Muscle of back (tissue), 11 donors: ENCODE data around the gene SH2D2A. TPM values are rescaled to one million over a fixed set of nuclear protein-coding genes. Genes with fewer than 3 reads are reported as not detected.
"Not testable (repeated sequence)": the region's sequence is repeated elsewhere in the genome, so short reads cannot be mapped to it uniquely, and the experiment has no call there.

Source experiments
- DNase-seq, 3 donors: peaks; one replicate each; pipeline versions ENCODE4 v3.0.0 to v3.0.0-alpha.2; 2013
- polyA plus RNA-seq, 10 donors: library from polyadenylated mRNA; unstranded; fragments of 120-200 nt; gene quantifications; one replicate each; pipeline ENCODE4 v1.2.1, GENCODE V29; 2013; ENCODE audit not compliant: insufficient read length in 10 of 10

The SH2D2A gene
- polyA plus RNA-seq, 10 donors, result 0.24 to 1.8 (median 0.67) TPM

DNA sequence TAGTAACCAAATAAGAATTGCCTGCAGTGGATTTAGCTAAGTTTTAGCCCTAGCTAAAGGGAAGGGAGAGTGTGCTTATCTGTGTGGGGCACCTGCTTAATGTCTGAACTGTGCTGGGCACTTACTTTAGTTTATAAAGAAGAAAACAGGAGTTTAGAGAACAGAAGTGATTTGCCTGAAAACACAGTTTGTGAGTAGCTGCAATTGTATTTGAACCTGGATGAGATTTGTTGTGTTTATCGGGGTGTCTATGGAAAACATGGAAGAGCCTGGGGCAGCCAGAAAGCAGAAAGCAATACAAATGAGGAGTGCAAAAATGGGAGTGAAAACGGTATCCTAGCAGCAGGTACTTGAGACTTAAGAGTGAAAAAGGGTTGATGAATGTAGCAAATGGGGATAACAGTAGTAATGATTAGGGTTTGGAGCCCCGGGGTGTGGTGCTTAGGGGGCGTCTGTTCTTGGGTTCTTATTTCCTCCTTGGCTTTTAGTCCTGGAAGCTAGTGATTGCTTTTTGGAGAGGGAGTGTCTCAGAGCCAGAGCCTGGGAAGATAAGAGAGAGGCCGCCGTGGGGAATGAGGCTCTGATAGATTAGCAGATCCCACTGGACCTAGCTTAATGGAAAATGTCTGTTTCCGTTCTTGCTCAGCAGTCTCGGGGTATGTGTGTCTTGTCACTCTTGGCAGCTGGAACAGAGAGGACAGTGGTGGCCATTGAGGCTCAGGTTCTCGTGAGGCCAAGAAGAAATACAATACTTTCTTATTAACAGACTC lies 43.7 kb downstream of the SH2D2A start:
- peak in 1 of 3 donors; percentile 46 for DNase-seq

DNA sequence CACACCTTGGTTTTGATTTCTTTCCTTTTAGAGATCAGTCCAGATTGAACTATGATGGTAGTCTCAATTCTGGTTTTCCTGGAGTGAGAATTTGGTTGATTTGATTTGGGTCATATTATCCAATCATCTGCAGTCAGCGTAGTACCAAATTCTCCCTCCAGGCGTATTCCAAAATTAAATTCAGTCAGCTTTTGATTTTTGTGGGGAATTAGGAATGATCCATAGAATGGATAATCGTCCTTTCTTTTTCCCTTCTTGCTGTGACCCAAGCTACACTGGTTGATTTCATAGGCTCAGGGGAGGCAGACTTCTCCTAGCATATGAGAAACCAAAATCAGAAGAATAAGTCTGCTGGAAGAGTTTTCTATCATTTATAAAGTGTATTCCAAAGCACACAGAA lies 44.4 kb downstream of the SH2D2A start:
- no peak for DNase-seq

DNA sequence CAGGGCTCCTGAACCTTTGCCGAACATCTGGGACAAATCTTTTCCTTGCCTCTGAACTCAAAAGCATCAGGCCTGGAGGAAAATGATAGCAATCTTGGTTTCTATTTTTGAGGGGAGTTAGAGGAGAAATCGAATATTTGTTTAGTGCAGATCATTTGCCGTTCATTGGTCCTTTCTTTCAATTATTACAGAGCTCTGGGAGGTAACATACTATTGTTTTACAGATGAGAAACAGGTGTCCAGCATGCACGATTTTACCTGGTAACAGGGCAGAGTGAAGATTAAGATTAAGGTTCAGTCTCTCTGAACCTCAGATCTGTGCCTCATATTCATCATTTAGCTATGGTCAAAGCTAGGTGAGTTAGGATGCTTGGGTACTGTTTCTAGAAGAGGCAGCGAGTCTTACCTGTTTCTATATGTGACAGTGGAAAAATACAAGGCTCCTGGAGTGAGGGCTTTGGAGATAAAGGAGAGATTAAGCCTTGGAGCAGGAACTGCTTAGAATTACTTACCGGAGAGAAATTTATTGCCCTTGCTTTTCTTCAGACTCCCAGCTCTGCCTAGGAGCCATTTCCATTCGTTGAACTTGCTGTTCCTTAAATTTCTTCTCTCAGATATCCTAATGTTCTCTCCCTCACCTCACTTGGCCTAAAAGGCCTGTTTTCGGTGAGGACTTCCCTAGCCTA lies 47.9 kb downstream of the SH2D2A start:
- DNase-seq, result no peak

DNA sequence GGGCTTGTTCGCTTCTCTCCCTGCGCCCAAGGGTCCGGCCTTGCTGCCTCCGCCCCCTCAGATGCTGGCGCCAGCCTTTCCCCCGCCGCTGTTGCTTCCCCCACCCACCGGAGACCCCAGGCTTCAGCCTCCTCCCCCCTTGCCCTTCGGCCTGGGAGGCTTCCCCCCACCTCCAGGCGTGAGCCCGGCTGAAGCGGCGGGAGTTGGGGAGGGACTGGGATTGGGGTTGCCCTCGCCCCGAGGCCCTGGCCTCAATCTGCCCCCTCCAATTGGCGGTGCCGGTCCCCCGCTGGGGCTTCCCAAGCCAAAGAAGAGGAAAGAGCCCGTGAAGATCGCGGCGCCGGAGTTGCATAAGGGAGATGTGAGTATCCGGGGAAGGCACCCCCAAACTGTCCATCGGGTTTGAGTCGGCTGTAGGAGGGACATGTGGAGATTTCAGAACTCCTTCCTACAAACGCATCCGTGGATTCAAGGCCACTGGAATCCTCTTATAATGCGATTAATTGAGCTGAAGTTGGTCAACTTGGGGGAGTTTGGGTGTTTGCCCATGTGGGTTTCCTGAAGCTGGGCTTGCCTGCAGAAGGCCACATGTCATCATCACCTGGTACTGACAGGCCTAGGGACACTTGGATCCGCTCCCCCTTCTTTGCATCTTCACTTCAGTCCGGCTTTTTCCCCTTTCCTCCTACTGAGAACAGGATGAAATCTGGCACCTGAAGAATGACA lies 48.6 kb downstream of the SH2D2A start:
- DNase-seq, result no peak

DNA sequence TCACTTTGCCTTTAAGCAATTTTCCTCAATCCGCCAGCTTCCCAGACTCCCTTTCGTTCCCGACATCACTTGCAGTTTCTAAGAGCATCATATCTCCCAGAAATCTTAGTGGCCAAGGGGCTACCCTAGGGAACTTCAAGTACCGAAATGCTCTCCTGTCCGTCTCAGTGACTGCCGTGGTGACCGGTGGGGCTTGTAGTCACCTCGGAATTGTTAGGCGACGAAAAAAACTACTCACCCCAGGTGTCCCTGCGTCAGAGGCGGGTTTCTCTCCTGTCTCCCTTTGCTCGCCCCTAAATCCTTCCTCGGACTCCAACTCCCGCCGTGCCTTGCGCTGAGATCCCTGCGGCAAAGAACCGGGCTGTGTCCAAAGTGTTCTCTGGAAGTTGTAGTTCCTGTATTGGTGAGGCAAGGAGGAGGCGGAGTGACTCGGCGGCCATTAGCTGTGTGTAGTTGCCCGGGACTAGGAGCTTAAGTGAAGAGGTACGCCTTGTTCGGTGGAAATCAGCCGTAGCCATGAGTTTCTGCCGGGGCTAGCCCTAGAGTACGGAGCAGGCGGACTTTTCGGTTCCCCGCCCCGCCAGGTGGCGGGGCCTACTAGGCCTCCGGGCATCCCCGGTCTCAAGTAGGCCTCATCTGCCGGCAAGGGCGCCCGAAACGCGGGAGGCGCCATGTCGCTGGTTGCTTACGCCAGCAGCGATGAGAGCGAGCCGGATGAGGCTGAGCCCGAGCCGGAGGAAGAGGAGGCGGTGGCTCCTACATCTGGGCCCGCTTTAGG lies 49.4 kb downstream of the SH2D2A start, which contains the start of gene PRCC:
TSS of gene PRCC (plus strand) at position 435 of the 778 bp plus-strand sequence. CDS start at position 672, 237 bp downstream.
- DNase-seq, result peak; percentile 99 to 100 (median 100)

DNA sequence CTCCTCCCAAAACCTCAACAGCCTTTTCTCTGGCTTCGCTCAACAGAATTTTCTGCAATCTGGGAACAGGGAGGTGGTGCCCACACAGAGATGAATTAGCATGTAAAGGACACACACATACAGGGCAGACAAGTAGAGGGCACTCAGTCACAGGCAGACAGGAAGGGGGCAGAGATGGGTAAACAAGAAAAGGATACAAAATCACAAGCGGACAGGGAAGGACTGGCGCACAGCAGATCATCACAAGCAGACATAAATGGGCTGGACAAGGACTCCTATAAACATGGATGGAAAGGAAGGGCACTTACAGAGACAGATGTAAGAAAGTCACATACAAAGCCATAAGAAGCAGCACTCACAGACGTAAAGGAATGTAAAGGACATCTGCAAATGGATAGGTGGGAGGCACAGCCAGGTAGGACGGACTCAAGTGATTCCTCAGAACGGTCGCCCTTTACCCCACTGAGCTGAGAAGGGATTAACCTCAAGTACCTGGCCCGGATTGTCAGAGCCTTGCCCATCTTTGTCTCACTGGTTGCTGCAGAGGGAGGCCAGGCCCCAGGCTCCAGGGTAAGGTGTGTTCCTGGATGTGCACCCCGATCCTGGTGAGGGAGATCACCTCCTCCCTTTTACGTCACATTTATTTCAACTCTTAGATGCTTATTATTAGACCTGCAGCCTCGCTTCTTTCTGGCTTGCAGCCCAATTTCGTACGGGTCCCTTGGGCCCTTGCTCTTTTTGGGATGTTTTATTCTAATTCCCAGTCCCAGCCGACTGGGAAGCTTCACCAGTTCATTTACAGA lies 50.1 kb downstream of the SH2D2A start:
- no peak for DNase-seq

DNA sequence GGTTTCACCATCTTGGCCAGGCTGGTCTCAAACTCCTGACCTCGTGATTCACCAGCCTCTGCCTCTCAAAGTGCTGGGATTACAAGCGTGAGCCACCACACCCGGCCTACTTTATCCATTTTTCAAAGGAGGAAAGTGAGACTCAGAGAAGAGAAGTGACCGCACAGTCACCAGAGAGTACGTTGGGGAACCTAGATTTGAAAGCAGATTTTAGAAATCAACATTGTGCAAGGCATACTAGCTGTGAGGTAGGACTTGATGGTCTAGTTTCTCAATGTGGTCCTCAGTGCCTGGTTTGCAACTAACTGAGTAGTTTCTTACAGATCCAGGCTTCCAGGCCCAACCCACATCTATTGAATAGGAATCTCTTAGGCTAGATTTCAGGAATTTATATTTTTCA lies 51.0 kb downstream of the SH2D2A start:
- DNase-seq, result no peak

DNA sequence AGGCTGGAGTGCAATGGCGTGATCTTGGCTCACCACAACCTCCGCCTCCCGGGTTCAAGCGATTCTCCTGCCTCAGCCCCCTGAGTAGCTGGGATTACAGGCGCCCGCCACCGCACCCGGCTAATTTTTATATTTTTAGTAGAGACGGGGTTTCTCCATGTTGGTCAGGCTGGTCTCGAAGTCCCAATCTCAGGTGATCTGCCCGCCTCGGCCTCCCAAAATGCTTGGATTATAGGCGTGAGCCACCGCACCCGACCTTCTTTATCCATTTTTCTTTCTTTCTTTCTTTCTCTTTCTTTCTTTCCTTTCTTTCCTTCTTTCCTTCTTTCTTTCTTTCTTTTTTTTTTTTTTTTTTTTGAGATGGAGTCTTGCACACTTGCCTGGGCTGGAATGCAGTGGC lies 51.5 kb downstream of the SH2D2A start:
- not testable (repeated sequence) for DNase-seq

DNA sequence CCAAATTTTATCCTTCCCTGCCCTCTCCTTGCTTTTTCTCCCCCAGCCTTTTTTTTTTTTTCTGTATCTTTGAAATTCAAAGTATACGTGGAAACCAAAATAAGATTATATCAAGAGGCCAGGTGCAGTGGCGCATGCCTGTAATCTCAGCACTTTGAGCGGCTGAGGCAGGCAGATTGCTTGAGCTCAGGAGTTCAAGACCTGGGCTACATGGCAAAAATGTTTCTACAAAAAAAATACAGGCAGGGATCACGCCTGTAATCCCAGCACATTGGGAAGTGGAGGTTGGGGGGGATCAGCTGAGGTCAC lies 55.9 kb downstream of the SH2D2A start:
- DNase-seq, result no peak

DNA sequence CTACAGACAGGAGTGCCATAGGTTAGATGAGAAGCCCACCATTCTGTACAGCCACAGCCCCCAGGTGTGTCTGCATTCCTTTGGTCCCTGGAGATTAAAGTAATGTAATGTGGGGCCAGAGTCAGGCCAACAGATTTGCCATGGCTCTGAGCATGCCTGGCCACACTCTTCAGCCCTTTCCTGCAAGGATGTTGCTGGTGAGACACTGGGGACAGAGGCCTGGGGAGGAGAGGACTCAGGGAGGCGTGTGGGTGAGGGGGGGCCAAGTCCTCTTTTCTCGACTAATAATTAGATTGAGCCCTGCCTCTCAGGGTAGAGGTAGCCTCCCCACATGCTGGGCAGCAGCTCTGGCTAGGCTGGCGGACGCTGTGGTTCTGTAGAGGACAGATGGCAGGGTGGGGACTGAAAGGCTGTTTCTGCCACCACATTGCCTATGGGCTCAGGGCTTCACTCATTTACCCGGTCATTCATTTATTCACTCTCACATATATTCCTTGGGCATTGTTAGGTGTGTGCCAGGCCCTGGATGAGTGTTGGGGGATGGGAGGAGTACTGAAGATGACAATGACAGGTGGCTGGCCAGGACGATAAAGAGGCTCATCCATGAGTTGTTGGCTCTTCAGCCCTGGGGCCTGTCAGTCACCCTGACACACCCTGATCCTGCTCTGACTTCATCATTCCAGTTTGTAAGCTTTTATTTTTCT lies 56.4 kb downstream of the SH2D2A start:
- DNase-seq, result no peak

DNA sequence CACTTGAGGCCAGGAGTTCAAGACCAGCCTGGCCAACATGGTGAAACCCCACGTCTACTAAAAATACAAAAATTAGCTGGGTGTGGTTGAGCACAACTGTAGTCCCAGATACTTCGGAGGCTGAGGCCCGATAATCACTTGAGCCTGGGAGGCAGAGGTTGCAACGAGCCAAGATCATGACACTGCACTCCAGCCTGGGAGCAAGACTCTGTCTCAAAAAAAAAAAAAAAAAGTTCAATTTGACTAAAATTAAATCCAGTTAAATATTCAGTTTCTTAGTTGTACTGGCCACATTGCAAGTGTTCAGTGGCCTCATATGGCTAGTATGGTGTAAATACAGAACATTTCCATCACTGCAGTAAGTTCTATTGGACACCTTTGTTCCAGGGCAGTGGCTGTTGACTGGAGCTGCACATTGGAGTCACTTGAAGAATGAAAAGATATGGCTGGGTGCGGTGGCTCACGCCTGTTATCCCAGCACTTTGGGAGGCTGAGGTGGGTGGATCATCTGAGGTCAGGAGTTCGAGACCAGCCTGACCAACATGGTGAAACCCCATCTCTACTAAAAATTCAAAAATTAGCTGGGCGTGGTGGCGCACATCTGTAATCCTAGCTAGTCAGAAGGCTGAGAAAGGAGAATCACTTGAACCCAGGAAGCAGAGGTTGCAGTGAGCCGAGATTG lies 58.9 kb downstream of the SH2D2A start:
- not testable (repeated sequence) for DNase-seq

DNA sequence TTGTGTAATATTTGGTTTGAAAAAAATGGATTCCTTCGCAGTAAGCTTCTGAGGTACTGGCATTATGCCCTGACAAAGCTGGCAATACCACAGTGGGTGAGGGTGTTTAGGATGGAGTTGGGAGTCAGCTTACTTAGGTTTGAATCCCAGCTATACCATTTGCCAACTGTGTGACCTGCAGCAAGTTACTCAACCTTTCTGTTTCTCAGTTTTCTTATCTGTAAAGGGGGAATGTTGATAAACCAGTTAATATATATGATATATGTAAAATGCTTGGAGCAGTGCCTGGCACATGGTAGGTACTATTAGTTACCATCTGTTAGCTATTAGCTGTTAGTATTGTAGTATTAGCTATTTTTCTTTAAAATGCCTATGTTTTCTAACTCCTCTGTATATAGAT lies 60.3 kb downstream of the SH2D2A start:
- no peak for DNase-seq

Other genes starting within 250 kb of the SH2D2A start
- gene IQGAP3, start 244.3 kb downstream of the SH2D2A start, polyA plus RNA-seq, result 10 to 100 TPM in 2 of 10 donors, 1 to 10 TPM in 8; 5.3 to 11.5 (median 7.3) TPM
- gene TTC24, start 237.1 kb downstream of the SH2D2A start, polyA plus RNA-seq, result under 1 TPM in 8 of 10 donors, not detected in 2; 0.18 to 0.94 (median 0.40) TPM
- 10 to 100 TPM; 23.5 to 38.4 (median 28.9) TPM for gene NAXE, start 225.1 kb downstream of the SH2D2A start, polyA plus RNA-seq
- 10 to 100 TPM; 23.4 to 36.7 (median 29.4) TPM for gene GPATCH4, start 215.4 kb downstream of the SH2D2A start, polyA plus RNA-seq
- gene HAPLN2, start 197.4 kb downstream of the SH2D2A start, polyA plus RNA-seq, result under 1 TPM in 8 of 10 donors, not detected in 2; 0.13 to 0.98 (median 0.27) TPM
- 1 to 10 TPM; 1.7 to 5.7 (median 2.1) TPM for gene BCAN, start 174.7 kb downstream of the SH2D2A start, polyA plus RNA-seq
- 1,000 to 10,000 TPM in 1 of 10 donors, 100 to 1,000 TPM in 9; 584 to 1,081 (median 826) TPM for gene NES, start 139.4 kb downstream of the SH2D2A start, polyA plus RNA-seq
- 100 to 1,000 TPM; 191 to 363 (median 287) TPM for gene CRABP2, start 111.3 kb downstream of the SH2D2A start, polyA plus RNA-seq
- 10 to 100 TPM; 13.7 to 27.2 (median 18.3) TPM for gene METTL25B, start 88.4 kb downstream of the SH2D2A start, polyA plus RNA-seq
- 10 to 100 TPM; 20.9 to 28.4 (median 25.2) TPM for gene ISG20L2, start 88.1 kb downstream of the SH2D2A start, polyA plus RNA-seq
- 10 to 100 TPM; 58.4 to 72.1 (median 65.6) TPM for gene MRPL24, start 75.8 kb downstream of the SH2D2A start, polyA plus RNA-seq
- gene HDGF, start 65.2 kb downstream of the SH2D2A start, polyA plus RNA-seq, result 100 to 1,000 TPM; 117 to 171 (median 142) TPM
- gene PRCC, start 49.3 kb downstream of the SH2D2A start, polyA plus RNA-seq, result 10 to 100 TPM; 49.9 to 78.1 (median 64.9) TPM
- under 1 TPM; 0.20 to 0.54 (median 0.33) TPM for gene INSRR, start 42.3 kb upstream of the SH2D2A start, polyA plus RNA-seq
- gene NTRK1, start 44.0 kb upstream of the SH2D2A start, polyA plus RNA-seq, result 1 to 10 TPM in 2 of 10 donors, under 1 TPM in 8; 0.17 to 1.1 (median 0.60) TPM
- gene PEAR1, start 76.9 kb upstream of the SH2D2A start, polyA plus RNA-seq, result 10 to 100 TPM; 18.1 to 30.3 (median 22.0) TPM
- 1 to 10 TPM in 3 of 10 donors, under 1 TPM in 7; 0.22 to 1.2 (median 0.81) TPM for gene LRRC71, start 103.8 kb upstream of the SH2D2A start, polyA plus RNA-seq
- gene ARHGEF11, start 228.9 kb upstream of the SH2D2A start, polyA plus RNA-seq, result 10 to 100 TPM; 16.3 to 24.9 (median 20.7) TPM